ENCODE results near the gene HOXC10.
A peak's percentile ranks its signal among the peaks of the same experiment; 100 is the strongest.

The HOXC10 gene

DNA sequence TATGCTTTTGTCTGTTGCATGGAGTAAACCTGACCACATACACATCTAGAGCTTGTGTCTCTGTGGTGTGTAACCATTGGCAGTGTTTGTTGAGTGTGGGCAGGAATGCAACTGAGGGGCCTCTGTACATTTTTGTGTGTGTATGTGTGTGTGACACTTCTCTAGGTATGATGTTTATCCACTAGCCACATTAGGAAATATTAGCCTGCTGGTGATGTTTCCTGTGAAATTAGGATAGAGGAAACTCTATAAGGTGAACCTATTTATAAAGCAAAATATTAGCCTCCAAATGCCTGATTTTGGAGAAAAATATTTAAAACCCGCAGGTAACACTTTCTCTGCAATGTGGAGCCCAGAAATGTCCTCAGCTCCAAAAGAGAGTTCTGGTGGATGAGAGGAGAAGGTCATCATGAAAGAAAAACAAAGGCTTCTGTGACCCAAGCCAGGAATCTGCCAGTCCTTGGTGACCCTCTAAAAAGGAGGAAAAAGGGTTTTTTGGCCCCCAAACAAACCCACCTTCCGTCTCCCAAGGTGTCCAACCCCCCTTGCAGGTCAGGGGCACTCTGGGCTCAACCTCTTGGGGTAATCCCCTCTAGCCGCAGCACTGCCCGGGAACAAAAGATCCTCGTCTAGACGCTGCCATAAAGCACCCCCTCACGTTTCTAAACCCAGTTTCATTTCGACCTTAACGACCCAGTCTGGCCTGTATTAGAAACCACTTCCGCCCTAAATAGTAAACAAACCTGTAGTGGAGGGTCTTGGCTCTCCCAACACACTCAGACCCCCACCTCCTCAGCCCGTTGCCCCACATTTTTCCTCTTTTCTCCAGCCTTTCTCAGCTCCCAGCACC, 7.1 kb upstream of the HOXC10 start:
- no peak for DNase-seq

DNA sequence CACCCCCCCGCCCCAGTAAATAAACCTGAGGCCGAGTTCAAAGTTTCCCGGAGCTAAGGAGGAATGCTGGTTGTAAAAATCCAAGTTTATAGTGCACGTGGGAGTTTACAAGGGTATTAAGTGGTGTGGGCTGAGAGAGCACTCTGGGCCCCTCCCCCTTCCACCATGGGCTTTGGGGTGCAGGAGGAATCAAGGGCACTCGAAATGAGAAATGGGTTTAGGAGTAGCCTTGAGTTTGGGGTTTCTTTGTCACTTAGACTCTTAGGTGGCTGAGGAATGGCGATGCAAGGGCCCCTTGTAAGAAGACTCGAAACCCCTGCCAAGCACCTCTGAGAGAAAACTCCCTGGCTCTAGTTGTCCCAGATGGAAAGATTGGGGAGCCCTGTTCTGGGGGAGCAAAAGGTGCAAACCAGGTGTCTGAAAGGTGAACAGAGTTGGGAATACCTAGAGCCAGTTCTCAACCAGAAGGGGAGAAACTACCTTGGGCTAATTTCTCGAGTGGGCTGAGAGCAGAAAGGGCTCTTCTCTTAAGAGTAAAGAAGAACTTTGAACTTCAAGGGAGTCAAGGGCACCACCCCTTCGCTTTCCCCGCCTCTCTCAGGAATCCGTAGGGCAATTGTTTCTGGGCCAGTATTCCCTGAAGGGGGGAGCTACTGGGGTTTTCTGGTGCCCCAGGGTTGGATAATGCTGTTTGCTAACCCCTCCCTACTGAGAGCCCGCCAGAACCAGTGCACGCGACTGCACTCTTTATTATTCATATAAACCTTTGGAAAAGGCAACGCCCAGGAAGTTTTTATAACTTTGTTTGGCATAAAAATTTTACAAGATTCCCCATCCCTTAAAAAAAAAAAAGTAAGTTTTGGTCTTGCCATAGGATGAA, 6.2 kb upstream of the HOXC10 start:
- DNase-seq, result no peak

DNA sequence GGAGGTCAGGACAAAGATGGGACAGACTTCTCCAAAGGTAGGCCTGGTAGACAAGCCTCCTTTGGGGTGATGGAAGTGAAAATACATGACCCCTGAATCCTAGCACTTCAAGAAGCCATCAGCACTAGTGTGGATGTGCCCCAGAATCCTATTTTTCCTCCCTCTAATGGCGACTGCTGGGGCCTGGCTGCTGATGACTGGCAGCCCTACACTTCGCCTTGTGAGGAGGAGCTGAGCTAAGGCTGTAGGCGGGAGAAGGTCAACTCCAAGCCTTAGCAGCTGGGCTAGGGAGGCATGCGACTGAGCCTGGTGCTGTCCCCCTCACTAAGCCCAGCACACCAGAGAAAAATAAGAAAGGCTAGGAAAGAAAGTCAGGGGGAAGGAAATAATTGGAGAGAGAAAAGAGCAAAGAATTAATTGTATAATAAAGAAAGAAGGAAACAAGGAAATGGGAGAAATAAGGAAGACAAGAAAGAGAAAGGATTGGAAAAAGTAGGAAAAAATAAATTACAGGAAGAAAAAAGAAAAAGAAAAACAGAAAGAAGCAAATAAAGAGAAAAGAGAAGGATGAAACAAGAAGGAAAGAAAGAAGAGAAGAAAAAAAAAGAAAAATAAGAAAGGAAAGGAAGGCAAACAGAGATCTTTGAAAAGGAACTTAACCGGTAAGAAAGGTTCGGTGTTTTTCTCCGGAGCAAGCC, 4.7 kb upstream of the HOXC10 start:
- no peak for DNase-seq

DNA sequence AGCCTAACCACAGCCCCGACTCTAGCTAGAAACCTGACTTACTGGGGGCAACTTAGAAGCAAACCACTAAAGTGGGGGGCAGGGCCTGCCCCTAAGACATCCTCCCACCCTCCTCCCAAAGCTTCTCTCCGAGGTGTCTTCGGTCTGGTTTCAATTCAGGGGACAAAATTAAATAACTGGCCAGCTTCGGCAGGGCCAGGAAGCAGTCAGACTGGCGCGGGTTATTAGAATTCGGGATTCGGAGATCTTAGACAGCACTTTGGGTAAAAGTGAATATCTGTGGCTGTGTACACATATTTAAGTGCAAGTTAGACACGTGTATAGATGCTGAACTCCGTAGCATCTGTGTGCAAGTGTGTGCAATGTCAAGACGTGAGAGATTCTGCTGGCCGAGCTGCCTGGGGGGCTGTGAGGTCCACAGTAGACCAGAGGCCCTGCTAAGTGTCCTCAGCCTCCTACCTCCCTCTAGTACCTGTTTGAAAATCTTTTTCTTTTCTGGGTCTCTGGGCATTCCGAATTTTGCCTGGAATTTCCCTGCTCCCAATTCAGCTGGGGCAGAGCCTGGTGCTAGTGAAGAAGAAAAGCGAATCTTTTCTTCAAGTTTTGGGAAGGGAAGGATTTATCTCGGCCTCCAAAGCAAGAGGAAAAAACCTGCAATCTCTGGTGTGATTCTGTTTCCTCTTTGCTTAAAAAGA, 4.0 kb upstream of the HOXC10 start:
- no peak for DNase-seq

DNA sequence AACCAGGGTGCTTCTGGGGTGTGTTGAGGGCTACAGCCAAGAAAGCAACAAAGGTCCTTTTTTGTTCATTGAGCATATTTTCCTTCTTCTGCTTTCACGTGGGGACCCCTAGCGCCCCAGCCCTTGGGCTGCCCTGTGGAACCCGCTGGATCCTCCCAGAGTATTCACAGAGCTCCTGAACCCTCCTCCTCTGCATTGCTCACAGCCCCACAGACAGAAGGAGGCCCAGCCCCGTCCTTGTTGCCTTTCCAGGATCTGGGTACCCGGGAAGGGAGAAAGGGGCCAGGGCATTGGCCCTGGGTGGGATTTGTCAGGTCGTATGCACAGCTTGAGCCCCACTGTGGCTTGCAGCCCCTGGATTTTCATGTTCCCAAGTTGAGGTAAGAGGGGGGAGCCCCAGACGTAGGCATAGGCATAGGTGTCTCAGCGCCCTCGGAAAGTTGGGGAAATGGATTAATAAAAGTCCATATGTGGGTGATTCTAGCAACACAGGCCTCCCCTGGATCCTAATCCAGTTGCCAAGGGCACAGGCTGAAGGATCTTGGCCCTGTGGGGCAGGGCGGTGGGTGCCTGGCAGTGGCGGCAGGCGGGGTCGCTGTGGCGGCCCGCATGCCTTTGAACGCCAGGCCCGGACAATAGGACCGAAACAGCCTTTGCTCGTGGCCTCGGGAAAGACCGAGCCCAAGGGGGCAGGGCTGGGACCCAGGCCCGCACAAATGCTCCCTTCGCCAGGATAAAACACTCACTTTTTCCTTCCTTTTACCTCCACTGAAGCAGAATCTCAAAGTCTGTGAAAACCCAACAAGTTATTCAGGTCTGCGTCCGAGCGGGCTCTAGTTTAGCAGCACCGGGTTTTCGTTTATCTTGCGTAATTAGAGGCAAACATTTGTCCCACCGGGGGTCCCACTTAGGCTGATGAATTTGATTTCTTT, 3.0 kb upstream of the HOXC10 start:
- DNase-seq, result no peak

DNA sequence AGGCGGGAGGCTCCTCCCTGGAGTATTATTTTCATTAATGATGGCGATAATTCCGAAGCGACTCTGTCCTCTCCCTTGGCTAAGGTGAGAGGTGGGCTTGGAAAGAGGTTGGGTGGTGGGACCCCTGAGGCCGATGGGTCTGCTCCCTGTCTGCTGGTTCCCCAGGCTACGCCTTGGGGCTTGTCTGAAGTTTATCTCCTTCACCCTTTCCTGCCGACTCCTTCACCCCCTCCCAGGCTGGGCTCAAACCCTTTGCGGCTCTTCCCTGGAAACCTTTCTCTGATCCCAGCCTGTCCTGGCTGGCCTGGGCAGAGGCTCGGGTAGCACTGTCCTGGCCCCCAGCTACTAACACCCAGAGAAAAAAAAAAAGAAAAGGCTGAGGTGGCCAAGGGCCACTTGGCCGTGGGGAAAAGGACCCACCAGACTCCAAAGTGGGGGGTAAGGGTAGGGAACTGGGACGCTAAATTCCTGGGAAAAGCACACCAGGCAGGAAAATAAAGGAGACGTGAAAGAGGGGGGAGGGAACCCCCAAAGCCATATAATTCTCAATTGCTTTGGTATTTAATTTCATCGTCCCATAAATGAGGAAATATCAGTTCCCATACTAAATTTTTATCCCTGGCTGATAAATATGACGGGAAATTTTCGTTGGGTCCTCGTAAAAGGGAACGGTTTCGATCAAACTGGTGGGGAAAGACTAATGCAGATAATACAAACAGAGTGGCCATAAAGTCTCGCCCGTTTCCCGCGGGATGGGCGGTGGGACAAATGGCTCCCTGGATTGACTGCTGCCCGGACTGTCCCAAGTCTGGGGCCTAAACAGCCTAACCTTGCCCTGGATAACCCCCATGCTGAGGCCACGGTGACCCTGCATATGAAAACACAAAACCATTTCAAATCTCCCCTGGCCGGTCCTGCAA, 2.0 kb upstream of the HOXC10 start:
- no peak for DNase-seq

DNA sequence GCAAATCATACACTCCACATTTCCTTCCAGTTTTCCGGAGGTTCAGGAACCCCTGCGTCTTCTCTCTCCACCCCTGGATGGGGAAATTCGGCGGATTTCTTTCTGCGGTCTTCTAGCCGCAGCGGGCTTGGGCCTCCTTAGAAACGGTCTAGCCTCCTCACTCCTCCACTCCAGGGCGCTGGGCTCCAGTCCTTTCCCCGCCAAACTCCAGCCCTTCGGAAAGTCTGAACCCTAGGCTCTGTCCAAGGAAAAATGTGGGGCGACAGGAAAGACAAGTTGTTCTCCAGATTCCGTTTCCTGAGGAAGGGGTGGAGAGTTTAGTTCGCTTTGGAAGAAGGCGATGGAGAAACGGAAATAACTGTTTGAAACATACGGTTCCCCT, 1.4 kb upstream of the HOXC10 start:
- no peak for DNase-seq

DNA sequence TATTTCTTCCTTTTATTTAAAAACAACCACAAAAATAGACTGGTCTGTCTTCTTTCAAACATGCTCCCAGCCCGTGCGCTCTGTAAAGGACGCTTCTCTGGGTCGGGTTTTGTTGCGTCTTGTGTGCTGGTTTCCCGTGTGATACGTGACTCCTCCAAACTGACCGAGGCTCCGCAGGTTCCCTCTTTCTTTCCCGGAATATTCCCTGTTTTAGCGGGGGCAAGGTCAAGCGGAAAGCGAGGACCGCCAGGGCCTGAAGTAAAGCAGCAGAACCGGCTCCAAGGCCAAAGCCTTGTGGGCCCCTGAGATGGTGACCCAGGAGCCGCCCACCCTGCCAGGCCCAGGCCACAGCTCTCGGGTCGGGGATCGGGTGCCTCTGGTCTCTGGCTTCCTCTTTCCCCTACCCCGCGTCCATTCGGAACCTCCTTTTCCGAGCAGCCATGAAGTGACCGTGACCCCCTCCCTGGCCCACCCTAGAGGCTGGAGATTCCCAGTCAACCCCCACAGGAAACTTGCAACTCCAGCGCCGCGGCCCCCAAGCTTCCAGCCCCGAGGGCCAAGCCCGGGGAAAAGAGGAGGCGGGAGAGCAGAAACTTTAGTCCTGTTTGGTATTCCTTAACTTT, 885 bp upstream of the HOXC10 start:
- DNase-seq, result no peak

DNA sequence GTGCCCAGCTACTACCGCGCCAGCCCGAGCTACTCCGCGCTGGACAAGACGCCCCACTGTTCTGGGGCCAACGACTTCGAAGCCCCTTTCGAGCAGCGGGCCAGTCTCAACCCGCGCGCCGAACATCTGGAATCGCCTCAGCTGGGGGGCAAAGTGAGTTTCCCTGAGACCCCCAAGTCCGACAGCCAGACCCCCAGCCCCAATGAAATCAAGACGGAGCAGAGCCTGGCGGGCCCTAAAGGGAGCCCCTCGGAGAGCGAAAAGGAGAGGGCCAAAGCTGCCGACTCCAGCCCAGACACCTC, 697 bp downstream of the HOXC10 start:
- DNase-seq, result no peak

DNA sequence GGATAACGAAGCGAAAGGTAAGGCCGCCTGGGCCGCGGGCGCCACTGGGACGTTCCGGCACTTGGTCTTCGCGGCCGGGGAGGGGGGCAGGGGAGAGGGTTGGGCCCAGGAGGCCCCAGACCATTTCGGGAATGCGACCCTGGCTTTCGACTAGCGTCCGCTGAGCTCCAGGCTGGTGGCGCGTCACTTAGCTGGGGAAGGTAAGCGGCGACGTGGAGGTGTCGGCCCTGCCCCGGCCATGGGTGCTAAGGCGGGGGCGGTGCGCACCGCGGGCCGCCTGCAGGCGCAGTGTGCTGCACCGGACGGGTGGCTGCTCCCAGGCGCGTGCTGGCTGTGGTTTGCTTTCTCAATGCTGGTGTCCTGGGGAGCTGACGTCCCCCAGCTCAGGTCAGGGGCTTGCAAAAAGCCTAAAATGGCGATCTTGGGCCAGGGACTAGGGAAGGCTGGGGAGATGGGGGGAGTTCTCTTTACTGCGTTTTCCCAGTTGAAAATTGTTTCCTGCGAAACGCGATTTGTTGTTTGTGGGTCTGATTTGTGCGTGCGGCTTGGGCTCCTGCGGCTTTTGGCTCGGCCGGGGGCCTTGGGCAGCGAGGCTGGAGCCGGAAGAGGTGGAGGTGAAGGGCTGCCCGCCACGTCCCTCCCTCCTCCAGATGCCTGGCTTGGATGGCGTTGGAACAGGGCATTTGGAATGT, 1.2 kb downstream of the HOXC10 start:
- DNase-seq, result no peak

DNA sequence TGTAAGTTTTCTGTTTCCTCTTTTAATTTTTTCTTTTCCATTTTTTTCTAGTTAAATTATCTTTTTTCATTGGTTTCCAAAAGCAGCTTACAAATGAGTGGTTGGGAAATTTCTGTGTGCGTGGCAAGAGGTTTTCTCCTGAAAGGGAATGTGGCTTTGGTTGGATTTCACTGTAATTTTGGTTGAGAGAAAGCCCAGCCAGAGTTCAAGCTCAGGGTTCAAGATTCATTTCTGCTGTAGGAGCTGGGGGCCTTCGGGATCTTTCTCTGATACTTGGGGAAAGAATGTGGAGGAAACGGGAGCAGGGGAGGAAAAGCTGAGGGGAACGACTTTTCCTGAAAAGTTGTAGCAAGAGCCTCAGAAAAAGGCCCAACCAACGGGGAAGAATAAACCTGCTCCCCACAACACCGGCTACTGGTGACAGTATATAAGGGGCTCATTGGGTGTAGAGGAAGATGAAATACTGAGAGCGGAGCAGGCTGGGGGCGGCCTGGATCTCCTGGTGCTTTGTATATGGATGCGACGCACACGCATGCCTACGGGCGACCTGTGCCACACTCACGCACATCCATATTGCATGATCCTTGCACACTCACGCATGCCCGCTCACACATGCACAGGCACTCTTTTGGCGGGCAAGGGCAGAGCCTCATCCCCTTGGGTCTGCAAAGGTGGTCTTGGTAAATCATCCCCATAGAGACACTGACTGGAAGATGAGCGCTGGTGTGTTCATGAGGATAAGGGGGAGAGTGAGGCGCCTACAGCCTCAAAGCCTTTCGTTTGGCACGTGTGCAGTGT, 1.9 kb downstream of the HOXC10 start:
- no peak for DNase-seq

DNA sequence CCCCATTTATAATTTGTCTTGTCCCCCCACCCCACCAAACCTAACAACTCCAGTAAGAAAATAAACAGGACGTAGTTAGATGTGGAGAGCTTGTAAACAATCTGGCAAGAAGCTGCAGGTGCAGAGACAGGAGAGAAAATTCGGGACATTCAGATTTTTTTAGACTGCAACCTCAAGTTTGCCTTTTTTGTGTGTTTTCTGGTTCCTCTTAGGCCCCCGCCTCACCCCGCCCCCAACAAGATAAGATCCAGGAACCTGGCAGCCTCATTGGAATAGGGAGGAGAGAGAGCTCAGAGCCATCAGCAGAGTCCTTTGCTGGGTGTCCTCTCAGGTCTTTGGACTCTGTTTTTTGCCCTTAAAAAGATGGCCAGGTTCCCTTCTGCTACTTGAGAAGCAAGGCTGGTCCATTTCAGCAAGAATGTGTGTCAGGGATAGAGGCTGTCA, 2.9 kb downstream of the HOXC10 start:
- DNase-seq, result no peak

DNA sequence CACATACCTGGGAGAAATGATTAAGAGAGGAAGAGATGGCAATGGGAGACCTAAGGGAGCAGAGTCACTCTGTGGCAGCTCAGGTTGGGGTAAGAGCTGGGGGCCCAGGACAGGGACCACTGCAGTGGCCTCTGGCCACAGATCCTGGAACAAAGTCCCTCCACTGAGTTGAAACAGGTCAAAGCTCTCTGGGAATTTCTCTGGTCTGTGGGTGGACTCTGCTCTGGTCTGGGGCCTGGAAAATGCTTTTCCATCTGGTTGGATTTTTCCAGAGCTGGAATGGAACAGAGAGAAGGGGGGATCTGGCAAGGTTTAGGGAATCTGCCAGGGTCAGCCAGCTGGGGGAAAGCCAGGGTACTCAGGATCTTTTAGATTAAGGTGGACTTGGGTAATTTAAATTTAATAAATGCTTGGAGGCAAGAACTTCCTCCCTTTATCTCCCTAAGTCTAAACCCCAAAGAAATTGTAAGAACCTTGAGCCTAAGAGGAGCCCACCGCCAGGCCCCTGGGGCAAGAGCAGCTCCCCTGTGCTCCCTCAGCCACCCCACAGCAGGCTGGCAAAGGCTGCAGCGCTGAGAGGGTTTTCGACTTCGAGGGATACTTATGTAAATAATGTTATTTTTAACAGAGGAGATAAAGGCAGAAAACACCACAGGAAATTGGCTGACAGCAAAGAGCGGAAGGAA, 3.7 kb downstream of the HOXC10 start:
- no peak for DNase-seq

DNA sequence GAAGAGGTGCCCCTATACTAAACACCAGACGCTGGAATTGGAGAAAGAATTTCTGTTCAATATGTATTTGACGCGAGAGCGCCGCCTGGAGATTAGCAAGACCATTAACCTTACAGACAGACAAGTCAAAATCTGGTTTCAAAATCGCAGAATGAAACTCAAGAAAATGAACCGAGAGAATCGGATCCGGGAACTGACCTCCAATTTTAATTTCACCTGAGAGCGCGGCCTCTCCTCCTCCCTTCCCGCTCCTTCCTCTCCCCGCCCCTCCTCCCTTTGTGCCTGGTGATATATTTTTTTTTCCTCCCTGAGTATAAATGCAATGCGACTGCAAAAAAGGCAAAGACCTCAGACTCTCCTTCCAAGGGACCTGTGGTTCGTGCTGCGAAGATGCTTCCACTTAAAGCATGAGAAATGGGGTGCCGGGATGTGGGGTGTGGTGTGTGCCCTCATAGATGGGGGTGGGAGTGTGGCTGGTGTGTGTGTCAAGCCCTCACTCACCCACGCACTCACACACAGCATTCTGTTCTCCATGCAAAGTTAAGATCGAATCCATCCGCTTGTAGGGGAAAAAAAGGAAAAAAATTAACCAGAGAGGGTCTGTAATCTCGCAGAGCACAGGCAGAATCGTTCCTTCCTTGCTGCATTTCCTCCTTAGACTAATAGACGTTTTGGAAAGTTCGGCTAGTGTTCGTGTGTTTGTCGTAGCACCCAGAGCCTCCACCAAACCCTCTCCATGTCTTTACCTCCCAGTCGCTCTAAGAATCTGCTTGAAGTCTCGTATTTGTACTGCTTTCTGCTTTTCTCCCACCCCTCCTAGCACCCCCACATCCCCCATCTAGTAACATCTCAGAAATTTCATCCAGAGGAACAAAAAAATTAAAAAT, 4.5 kb downstream of the HOXC10 start:
- peak; percentile 75 for DNase-seq

DNA sequence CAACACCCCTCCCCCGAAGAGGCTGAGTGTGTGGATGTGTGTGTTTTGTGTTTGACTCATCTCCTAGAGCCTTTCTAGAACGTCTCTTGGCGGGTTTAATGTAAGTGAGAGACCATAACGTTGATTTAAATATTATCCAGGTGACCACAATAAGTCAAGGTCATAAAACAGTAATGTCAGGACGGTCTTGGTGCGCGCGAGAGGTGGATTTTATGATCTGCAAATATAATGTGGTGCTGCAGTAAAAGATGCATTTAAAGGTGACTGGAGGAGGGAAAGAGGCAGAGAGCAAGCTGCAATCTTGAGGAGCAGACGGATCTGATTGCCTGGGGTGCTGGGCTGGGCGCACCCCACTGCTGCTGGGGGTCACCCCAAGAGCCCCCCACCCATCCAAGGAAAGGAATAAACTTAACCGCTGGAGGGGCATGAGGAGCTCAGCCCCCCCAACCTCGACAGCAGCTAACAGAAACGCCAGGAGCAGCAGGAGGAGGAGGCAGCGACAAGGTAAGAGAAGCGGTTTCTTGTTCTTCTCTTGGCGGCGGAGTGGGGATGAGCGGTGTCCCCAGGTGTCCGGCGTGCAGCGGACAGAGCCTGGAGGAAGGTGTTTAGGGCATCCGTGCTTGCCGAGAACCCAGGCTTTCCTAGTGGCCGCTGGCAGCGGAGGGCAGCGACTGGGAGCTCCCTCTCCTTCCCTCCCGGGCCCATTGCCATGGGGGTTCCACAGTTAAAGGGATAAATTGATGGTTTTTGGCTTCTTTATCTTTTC, 5.5 kb downstream of the HOXC10 start:
- no peak for DNase-seq

DNA sequence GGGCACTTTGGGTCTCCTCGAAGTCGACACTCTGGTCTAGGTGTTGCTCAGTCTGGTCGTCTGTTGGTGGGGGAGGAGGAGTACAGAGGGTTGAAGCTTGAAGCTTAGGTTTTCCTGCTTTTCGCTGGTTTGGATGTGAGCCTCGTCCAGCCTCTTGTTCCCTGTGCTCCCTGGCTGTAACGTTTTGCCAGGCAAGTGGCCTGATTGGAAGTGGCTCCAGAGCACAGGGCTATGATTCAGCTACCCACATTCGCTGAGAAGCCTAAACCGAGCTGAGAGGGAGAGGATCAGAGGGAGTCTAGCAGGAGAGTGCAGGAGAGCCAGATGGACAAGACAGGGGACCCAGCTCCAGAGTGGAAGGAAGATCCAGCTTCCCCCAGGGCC, 6.1 kb downstream of the HOXC10 start:
- no peak for DNase-seq
